ENCODE results near the gene CFAP97D1. TPM values are rescaled to one million over a fixed set of nuclear protein-coding genes. Genes with fewer than 3 reads are reported as not detected.

CFAP97D1 gene
- total and polyA plus RNA-seq, 10 of the 15 experiments (the other 5 are each of a cell fraction or from before 2014, with no cell fraction given) = 0.13 TPM; not detected in 9

- Histone ChIP-seq H3K27me3 (replicated peaks in 1 of 2; ENCODE audit: control insufficient read depth in 2 of 2, insufficient read depth in 2 of 2, low read length in 1 of 2) (peaks cover 2 to 3% of the 10 kb centered on the region in 2 experiments), H3K36me3 (ENCODE audit: control insufficient read depth in 2 of 2, insufficient read depth in 2 of 2, low read length in 1 of 2) (no peaks in the 10 kb centered on the region), H3K27ac (ENCODE audit: control insufficient read depth, insufficient read depth) (no peak overlapping the region), H4K20me1 (ENCODE audit: control insufficient read depth, insufficient read depth) (no peaks in the 10 kb centered on the region), H3K4me1 (ENCODE audit: control insufficient read depth, insufficient read depth, low read length) (no peaks in the 10 kb centered on the region), H3K79me2 (ENCODE audit: control insufficient read depth, insufficient read depth, low read length) (no peaks in the 10 kb centered on the region), H3K9ac (ENCODE audit: control insufficient read depth, insufficient read depth, low read length) (no peak overlapping the region), H3K9me3 (replicated peaks; ENCODE audit: control insufficient read depth, insufficient read depth, low read length) (no peaks in the 10 kb centered on the region; the same call in 2 of the 3 replicates), H3K4me3 (no peak overlapping the region), H3K4me2 (ENCODE audit: control insufficient read depth, insufficient read depth) (no peak overlapping the region), H2AFZ (ENCODE audit: control insufficient read depth, low read depth, low read length) (no peak overlapping the region)
- ChIA-PET SMC1A (ENCODE audit: uncharacterized antibody, unreplicated experiment) (no interaction called here), RAD21 (ENCODE audit: unreplicated experiment) (no interaction called here), CTCF (no interaction called here), POLR2A (no interaction called here)
- in situ Hi-C loops (cut with MboI) = no loop called here
- FAIRE-seq (no peak), DNase-seq (ENCODE audit: low read depth, low spot score) (no peak), ATAC-seq (no peak)
- BruUV-seq (replicated peaks) = no TSS peak
- intact Hi-C loops (cut with micrococcal nuclease; ENCODE audit: unreplicated experiment) = no loop called here
- 40% methylated on average over 5 of the region's 5 CpGs for WGBS (ENCODE audit: insufficient coverage, insufficient replicate concordance, low lambda C conversion rate, missing lambda C conversion rate)
- TF ChIP-seq BCLAF1 (IDR thresholded peaks at IDR 0.05) (no peak), STAT1 (conservative IDR thresholded peaks at IDR 0.05) (no peak), NR2C1 (IDR thresholded peaks at IDR 0.05) (no peak), RCOR1 (conservative IDR thresholded peaks at IDR 0.05; ENCODE audit: low read depth, low read length) (no peak), ETV6 (conservative IDR thresholded peaks at IDR 0.05 in 1 of 2, IDR thresholded peaks at IDR 0.05 in 1 of 2; ENCODE audit: borderline replicate concordance in 1 of 2, low read depth in 1 of 2) (no peak), TARDBP (IDR thresholded peaks at IDR 0.05; ENCODE audit: borderline replicate concordance) (no peak), CHD1 (IDR thresholded peaks at IDR 0.05; ENCODE audit: low read depth, low read length) (no peak), TCF3 (IDR thresholded peaks at IDR 0.05; ENCODE audit: borderline replicate concordance, insufficient read depth, low read depth, low read length) (no peak), RFX5 (IDR thresholded peaks at IDR 0.05; ENCODE audit: low read depth, low read length) (no peak), BCL11A (IDR thresholded peaks at IDR 0.05; ENCODE audit: low read depth, low read length) (no peak)
Measured at GRCh38 chr17:43809121-43809520, 28.9 kb downstream of the CFAP97D1 start.

Measured in GM12878 (cell line).